ENCODE results near the gene PALM3.
A peak's percentile ranks its signal among the peaks of the same experiment; 100 is the strongest.
"Not testable (repeated sequence)": the region's sequence is repeated elsewhere in the genome, so short reads cannot be mapped to it uniquely, and the experiment has no call there.

The PALM3 gene

DNA sequence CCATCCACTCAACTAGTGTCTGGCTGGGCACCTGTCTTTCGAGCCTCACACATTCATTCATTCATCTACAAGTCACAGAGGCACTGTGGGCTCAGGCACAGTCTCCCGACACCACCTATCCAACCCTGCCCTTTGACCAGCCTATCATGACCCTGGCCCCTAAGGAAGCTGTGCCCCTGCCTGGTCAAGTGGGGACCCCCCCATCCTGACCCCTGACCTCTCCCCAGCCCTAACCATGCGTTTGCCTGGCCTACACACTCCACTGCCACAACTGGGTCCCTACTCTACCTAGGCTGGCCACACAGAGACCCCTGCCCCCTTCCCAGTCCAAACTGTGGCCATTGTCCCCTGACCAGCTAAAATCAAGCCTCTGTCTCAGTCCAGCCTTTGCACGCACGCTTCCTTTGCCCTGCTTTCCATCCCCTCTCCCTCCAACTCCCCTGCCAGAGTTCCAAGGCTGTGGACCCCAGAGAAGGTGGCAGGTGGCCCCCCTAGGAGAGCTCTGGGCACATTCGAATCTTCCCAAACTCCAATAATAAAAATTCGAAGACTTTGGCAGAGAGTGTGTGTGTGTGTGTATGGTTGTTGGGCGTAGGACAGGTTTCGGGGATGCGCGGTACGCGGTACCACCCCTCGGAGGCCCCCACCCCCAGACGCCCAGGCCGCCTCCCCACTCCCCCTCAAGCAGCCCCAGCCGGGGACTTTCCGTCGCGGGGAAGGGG lies 30.7 kb downstream of the PALM3 start:
- TF ChIP-seq CTCF (IDR thresholded peaks at IDR 0.05; ENCODE audit: control extremely low read depth, extremely low read depth, low read depth, missing control alignments), result no peak
- ChIA-PET CTCF (interaction anchor here (0.6 to 3.4 kb wide), 27 partner anchors 11 to 317 kb away, joined by 3 to 25 read pairs (median 4); partner anchors contain the start of gene MISP3), POLR2A (interaction anchor here (0.6 to 0.7 kb wide), 2 partner anchors 22 to 25 kb away, joined by 3 to 4 read pairs; partner anchors contain the start of gene RFX1)
- no peak for DNase-seq (ENCODE audit: extremely low spot score)

- POLR2A ChIA-PET, result no interaction called here
- TF ChIP-seq CTCF (IDR thresholded peaks at IDR 0.05; ENCODE audit: control extremely low read depth, extremely low read depth, low read depth, missing control alignments), result no peak
- CTCF ChIA-PET, result interaction anchor here (1.0 to 1.3 kb wide), 4 partner anchors 10 to 108 kb away, joined by 3 to 5 read pairs (median 4); partner anchors contain the start of gene ASF1B
Measured at GRCh38 chr19:14028901-14029300, 33.0 kb downstream of the PALM3 start.

DNA sequence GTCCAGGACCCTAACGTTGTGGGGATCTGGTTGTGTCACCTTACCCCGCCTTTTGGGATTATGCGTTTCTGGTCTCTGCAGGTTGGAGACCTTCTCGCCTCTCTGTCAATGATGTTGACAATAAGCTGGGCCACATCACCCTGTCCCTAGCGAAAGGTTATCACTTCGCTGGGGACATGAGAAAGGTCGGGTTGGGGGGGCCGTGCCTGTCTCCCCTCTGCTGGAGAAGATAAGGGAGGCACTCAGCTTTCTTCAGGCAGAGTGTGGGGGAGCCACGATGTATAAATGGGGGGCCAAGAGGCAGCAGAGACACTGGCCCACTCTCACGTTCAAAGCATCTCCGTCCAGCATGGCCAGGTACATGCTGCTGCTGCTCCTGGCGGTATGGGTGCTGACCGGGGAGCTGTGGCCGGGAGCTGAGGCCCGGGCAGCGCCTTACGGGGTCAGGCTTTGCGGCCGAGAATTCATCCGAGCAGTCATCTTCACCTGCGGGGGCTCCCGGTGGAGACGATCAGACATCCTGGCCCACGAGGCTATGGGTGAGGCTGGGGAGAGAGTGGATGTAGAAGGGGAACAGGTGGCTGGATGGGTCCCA lies 33.9 kb downstream of the PALM3 start, which contains the start of gene RLN3:
TSS of gene RLN3 (plus strand) at position 293 of the 595 bp plus-strand sequence. CDS start at position 350, 57 bp downstream.
- DNase-seq (ENCODE audit: extremely low spot score), result no peak
- CTCF ChIA-PET, result interaction anchor here (1.4 kb wide), 1 partner anchor 27 kb away, joined by 3 read pairs; no protein-coding TSS in a partner anchor
- no peak for TF ChIP-seq CTCF (IDR thresholded peaks at IDR 0.05; ENCODE audit: control extremely low read depth, extremely low read depth, low read depth, missing control alignments)
- POLR2A ChIA-PET, result no interaction called here

More at GRCh38 chr19:14028901-14029300, 33.0 kb downstream of the PALM3 start:
- no peak for DNase-seq (ENCODE audit: extremely low spot score)

- POLR2A ChIA-PET; DNase-seq (ENCODE audit: extremely low spot score): not testable (repeated sequence)
- CTCF ChIA-PET, result interaction anchor here (1.1 to 1.5 kb wide), 3 partner anchors 16 to 146 kb away, joined by 3 to 5 read pairs (median 4); no protein-coding TSS in a partner anchor
Measured at GRCh38 chr19:14026652-14027192, 35.2 kb downstream of the PALM3 start.

DNA sequence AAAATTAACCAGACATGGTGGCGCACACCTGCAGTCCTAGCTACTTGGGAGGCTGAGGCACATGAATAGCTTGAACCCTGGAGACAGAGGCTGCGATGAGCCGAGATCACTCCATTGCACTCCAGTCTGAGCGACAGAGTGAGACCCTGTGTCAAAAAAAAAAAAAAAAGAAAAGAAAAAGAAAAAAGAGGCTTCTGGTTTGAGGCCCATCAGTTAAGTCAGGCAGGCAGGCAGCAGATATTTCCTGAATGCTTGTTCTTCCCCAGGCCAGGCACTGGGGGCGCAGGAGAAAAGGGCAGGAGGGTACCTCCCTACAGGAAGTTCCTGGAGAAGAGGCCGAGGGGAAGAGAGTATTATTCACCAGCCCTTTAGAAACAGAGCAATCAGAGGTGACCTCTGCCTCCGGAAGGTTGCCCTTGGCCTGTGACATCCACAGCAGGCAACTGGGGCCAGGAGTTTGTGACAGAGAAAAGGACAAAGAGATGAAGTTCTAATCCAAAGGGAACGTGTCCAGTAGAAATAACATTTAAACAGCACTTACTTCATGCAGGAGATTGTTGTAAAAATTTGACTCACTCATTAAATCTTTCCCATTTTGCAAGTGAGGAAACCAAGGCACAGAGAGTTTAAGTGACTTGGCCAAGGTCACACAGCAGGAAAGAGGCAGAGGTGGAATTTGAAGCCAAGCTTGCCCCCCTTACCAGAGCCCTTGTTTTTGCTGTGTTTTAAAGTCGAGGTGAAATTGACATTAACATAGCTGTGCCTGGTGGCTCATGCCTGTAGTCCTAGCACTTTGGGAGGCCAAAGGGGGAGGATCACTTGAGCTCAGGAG lies 38.3 kb downstream of the PALM3 start:
- ChIA-PET CTCF (interaction anchor here (0.8 to 6.0 kb wide), 5 partner anchors 8 to 121 kb away, joined by 3 to 25 read pairs (median 3); partner anchors contain the start of gene IL27RA), POLR2A (no interaction called here)
- DNase-seq (ENCODE audit: extremely low spot score), result no peak
- TF ChIP-seq CTCF (IDR thresholded peaks at IDR 0.05; ENCODE audit: control extremely low read depth, extremely low read depth, low read depth, missing control alignments), result peak; percentile 32

DNA sequence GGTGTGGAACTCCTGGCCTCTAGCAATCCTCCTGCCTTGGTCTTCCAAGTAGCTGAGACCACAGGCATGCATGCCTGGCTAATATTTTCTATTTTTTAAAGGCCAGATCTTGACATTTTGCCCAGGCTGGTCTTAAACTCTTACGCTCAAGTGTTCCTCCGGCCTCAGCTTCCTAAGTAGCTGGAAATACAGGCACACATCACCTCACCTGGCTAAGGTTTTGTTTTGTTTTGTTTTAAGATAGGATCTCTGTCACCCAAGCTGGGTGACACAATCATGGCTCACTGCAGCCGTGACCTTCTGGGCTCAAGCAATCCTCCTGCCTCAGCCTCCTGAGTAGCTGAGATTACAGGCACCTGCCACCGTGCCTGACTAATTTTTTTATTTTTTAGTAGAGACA lies 39.4 kb downstream of the PALM3 start:
- DNase-seq (ENCODE audit: extremely low spot score), result no peak
- CTCF ChIA-PET, result interaction anchor here (0.8 to 6.0 kb wide), 9 partner anchors 9 to 120 kb away, joined by 3 to 25 read pairs (median 6); partner anchors contain the start of genes IL27RA and MISP3
- no peak for TF ChIP-seq CTCF (IDR thresholded peaks at IDR 0.05; ENCODE audit: control extremely low read depth, extremely low read depth, low read depth, missing control alignments)
- POLR2A ChIA-PET, result no interaction called here
